Endodermal cell (in vitro differentiated cells): Measurements from ENCODE around the gene PRPF19. TPM values are rescaled to one million over a fixed set of nuclear protein-coding genes. Genes with fewer than 3 reads are reported as not detected.

Experiments
- DNase-seq: peaks from one replicate; pipeline ENCODE4 v3.0.0-alpha.2; 2017
- H3K27ac ChIP-seq: 2 replicates; pipeline ENCODE4 v1.5.1; 2013; ENCODE audit warnings: mild to moderate bottlenecking, low read depth, low read length, moderate library complexity
- H3K27me3 ChIP-seq: 2 replicates; pipeline ENCODE4 v1.6.1; 2013; ENCODE audit warnings: mild to moderate bottlenecking, low read length, moderate library complexity; ENCODE audit not compliant: insufficient read depth, control insufficient read depth, poor library complexity, severe bottlenecking
- H3K36me3 ChIP-seq: 2 replicates; pipeline ENCODE4 v1.7.0; 2013; ENCODE audit warnings: mild to moderate bottlenecking, low read length, moderate library complexity; ENCODE audit not compliant: control insufficient read depth, insufficient read depth
- H3K4me1 ChIP-seq: one replicate; pipeline ENCODE4 v1.7.0; 2013; ENCODE audit warnings: low read length; ENCODE audit not compliant: control insufficient read depth, insufficient read depth
- H3K4me3 ChIP-seq: 2 replicates; pipeline ENCODE4 v1.5.1; 2013; ENCODE audit warnings: mild to moderate bottlenecking, low read length, moderate library complexity
- H3K9ac ChIP-seq: 2 replicates; pipeline ENCODE4 v1.6.1; 2013; ENCODE audit warnings: mild to moderate bottlenecking, low read length, moderate library complexity; ENCODE audit not compliant: poor library complexity, severe bottlenecking; ENCODE audit errors: extremely low read depth
- H3K9me3 ChIP-seq: 2 replicates; pipeline ENCODE4 v1.6.1; 2013; ENCODE audit warnings: mild to moderate bottlenecking, low read length, moderate library complexity; ENCODE audit not compliant: control insufficient read depth
- H3K27ac Mint-ChIP-seq: 2 replicates; pipeline ENCODE4 v1.8.0; 2020; ENCODE audit warnings: mixed read lengths
- H3K27me3 Mint-ChIP-seq: 2 replicates; pipeline ENCODE4 v1.8.0; 2021; ENCODE audit warnings: mild to moderate bottlenecking, mixed read lengths; ENCODE audit not compliant: insufficient read depth
- H3K36me3 Mint-ChIP-seq: 2 replicates; pipeline ENCODE4 v1.8.0; 2020; ENCODE audit warnings: low read depth, mixed read lengths
- H3K4me1 Mint-ChIP-seq: 2 replicates; pipeline ENCODE4 v1.8.0; 2020; ENCODE audit warnings: mixed read lengths
- H3K4me3 Mint-ChIP-seq: 2 replicates; pipeline ENCODE4 v1.8.0; 2020; ENCODE audit warnings: mild to moderate bottlenecking, moderate library complexity, mixed read lengths
- H3K9me3 Mint-ChIP-seq: 2 replicates; pipeline ENCODE4 v1.8.0; 2020; ENCODE audit warnings: mild to moderate bottlenecking, mixed read lengths
- WGBS, 2 experiments: methylation state at CpG; one replicate each; pipeline versions ENCODE4 v1.1.5 to v1.1.7; 2013; ENCODE audit warnings: missing lambda C conversion rate in 2 of 2, mixed read lengths in 1 of 2; ENCODE audit not compliant: insufficient coverage in 1 of 2, insufficient read length in 1 of 2; 5-methylcytosine and 5-hydroxymethylcytosine counted together
- total RNA-seq, 2 donors: library from RNA; stranded (reverse); fragmentation: NEBNext Ultra II Directional in 1 of 2; extraction: Animal tissue kit (Norgen Biotek cat#: 25700) in 1 of 2; gene quantifications; 2 replicates in 1 of 2; 3 replicates in 1 of 2; pipeline ENCODE4 v1.2.1, GENCODE V29; 2021
- TF ChIP-seq, protein P1 (sequence below): fragments of 200-600 bp; sonication (generic); conservative IDR thresholded peaks from 2 replicates; pipeline ENCODE4 v1.5.0; 2021; ENCODE audit warnings: antibody characterized with exemption, mild to moderate bottlenecking

The PRPF19 gene
- total RNA-seq, 2 donors from 2014 or later, result 106 to 109 TPM

DNA sequence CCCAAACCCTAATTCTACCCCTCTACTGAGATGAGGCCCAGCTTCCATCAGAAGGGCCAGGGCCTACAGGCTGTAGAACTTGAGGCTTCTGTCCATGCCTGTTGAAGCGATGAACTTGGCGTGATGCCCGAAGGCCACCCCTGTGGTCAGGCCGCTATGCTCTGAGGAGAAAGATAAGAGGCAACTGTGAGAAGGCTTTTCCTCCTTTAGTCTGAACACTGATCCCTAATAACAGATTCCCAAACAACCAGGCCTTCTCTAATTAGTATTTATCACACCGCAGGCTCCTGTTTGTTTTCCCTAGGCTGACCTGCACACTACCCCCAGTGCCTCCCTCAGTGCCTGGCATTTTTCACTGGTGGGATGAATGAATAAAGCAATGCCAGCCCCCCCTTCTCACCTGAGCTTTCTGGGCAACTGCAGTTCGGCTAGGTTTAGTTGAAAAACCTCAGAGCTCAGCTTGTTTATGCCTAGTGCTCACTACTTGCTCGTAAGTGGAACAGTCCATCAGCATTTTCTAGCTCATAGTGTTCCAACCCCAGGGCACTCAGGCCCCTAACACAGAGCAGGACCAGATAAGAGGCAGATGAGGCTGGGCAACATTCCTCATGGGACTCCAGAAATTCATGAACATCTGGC lies 15.2 kb downstream of the PRPF19 start:
- H3K27me3 Mint-ChIP-seq, result no peaks in the 10 kb centered on the region
- no peaks in the 10 kb centered on the region for H3K4me1 Mint-ChIP-seq
- peak; percentile 33 for DNase-seq
- H3K9ac ChIP-seq, result no peak overlapping the region
- WGBS, 2 experiments, result 93 to 97% methylated on average over 2 to 7 of the region's 7 CpGs
- H3K36me3 Mint-ChIP-seq, result peaks cover 38% of the 10 kb centered on the region
- H3K9me3 Mint-ChIP-seq, result no peaks in the 10 kb centered on the region
- H3K36me3 ChIP-seq, result peaks cover 45% of the 10 kb centered on the region
- H3K4me3 Mint-ChIP-seq, result no peak overlapping the region
- TF ChIP-seq, protein P1, sequence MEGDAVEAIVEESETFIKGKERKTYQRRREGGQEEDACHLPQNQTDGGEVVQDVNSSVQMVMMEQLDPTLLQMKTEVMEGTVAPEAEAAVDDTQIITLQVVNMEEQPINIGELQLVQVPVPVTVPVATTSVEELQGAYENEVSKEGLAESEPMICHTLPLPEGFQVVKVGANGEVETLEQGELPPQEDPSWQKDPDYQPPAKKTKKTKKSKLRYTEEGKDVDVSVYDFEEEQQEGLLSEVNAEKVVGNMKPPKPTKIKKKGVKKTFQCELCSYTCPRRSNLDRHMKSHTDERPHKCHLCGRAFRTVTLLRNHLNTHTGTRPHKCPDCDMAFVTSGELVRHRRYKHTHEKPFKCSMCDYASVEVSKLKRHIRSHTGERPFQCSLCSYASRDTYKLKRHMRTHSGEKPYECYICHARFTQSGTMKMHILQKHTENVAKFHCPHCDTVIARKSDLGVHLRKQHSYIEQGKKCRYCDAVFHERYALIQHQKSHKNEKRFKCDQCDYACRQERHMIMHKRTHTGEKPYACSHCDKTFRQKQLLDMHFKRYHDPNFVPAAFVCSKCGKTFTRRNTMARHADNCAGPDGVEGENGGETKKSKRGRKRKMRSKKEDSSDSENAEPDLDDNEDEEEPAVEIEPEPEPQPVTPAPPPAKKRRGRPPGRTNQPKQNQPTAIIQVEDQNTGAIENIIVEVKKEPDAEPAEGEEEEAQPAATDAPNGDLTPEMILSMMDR, result no peak
- H3K9me3 ChIP-seq, result no peaks in the 10 kb centered on the region
- no peak overlapping the region for H3K27ac ChIP-seq
- no peak overlapping the region for H3K27ac Mint-ChIP-seq
- no peaks in the 10 kb centered on the region for H3K4me1 ChIP-seq
- H3K27me3 ChIP-seq, result no peaks in the 10 kb centered on the region
- H3K4me3 ChIP-seq, result no peak overlapping the region

DNA sequence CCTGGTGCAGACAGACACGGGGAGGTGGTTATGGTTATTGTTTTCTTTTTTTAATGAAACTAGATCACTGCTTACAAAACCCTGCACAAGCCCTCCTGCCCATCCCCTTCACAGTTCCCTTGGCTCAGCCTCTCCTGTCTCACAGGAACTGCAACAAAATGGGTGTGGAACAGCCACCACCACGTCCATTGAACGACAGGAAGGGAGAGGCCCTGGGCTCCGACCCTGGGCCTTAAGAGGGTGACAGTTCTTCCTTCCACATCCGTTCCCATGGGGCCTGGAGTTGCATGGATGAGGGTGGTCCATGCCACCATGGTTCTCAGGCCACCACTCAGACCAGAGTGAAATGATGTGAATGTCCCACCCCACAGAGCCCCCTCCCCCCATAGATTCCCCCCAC lies 15.7 kb downstream of the PRPF19 start:
- peak; percentile 23 for DNase-seq
- Histone ChIP-seq H3K9ac (no peak overlapping the region), H3K27ac (no peak overlapping the region), H3K36me3 (peaks cover 40% of the 10 kb centered on the region), H3K9me3 (no peaks in the 10 kb centered on the region), H3K4me1 (no peaks in the 10 kb centered on the region), H3K4me3 (no peak overlapping the region), H3K27me3 (no peaks in the 10 kb centered on the region)
- Mint-ChIP-seq H3K36me3 (peaks cover 33% of the 10 kb centered on the region), H3K4me3 (no peak overlapping the region), H3K4me1 (no peaks in the 10 kb centered on the region), H3K27ac (no peak overlapping the region), H3K27me3 (no peaks in the 10 kb centered on the region), H3K9me3 (no peaks in the 10 kb centered on the region)
- 92 to 98% methylated on average over 2 to 4 of the region's 5 CpGs for WGBS, 2 experiments
- TF ChIP-seq, protein P1, result no peak

DNA sequence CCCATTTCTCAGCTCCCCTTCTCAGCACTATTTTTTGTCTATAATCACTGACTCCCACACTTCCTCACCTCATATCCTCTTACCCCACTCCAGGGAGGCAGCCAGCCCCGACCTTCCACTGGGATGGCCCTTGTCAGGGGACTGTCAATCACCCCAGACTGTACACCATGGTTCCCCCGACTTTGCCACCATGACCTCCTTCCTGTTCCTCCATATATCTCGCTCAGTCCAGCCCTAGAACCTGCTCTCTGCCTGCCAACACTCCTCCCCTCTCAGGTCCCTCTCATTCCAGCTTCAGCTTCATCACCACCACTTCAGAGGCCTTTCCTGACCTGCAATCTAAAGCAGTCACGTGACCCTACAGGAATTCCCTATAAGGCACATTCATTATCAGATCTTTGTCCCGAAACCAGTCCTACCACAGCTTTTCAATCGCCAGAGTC lies 16.5 kb downstream of the PRPF19 start:
- Histone ChIP-seq H3K4me3 (no peak overlapping the region), H3K36me3 (peaks cover 32% of the 10 kb centered on the region), H3K9ac (no peak overlapping the region), H3K27me3 (no peaks in the 10 kb centered on the region), H3K27ac (no peak overlapping the region), H3K4me1 (no peaks in the 10 kb centered on the region), H3K9me3 (no peaks in the 10 kb centered on the region)
- H3K9me3 Mint-ChIP-seq, result no peaks in the 10 kb centered on the region
- no peak overlapping the region for H3K4me3 Mint-ChIP-seq
- 79 to 97% methylated on average over 4 to 6 of the region's 6 CpGs for WGBS, 2 experiments
- no peak overlapping the region for H3K27ac Mint-ChIP-seq
- no peaks in the 10 kb centered on the region for H3K4me1 Mint-ChIP-seq
- DNase-seq, result peak; percentile 27
- H3K36me3 Mint-ChIP-seq, result peaks cover 31% of the 10 kb centered on the region
- TF ChIP-seq, protein P1, result no peak
- no peaks in the 10 kb centered on the region for H3K27me3 Mint-ChIP-seq
